Suppressor macrophage treated with lipopolysaccharide for 1 hour (primary cell): ENCODE measurements around the gene OSM.

Experiments
- DNase-seq, 3 donors: peaks; one replicate each; pipeline ENCODE4 v3.0.0-alpha.2; 2020 to 2022

OSM gene

GRCh38 chr22:30285176-30285845 is 18.7 kb upstream of the OSM start:
- DNase-seq = no peak

- DNase-seq = peak; percentile 85 to 91 (median 88)
These were observed 18.0 kb upstream of the OSM start for GRCh38 chr22:30284666-30285065.

GRCh38 chr22:30284172-30284571 is 17.5 kb upstream of the OSM start:
- no peak for DNase-seq

- no peak for DNase-seq
These were observed 16.7 kb upstream of the OSM start for GRCh38 chr22:30283342-30283741.

- peak; percentile 74 to 76 (median 75) for DNase-seq
These were observed 16.0 kb upstream of the OSM start for GRCh38 chr22:30282616-30283046.

- DNase-seq = peak in 2 of 3 donors; percentile 65 to 66
These were observed 13.9 kb upstream of the OSM start for GRCh38 chr22:30280505-30280904.

GRCh38 chr22:30279932-30280331 is 13.3 kb upstream of the OSM start:
- DNase-seq = no peak

- DNase-seq = peak; percentile 96 to 97 (median 97)
These were observed 12.6 kb upstream of the OSM start for GRCh38 chr22:30279046-30279788.

- peak; percentile 79 to 85 (median 82) for DNase-seq
These were observed 11.1 kb upstream of the OSM start for GRCh38 chr22:30277547-30278344.

- DNase-seq = no peak
These were observed 9.4 kb upstream of the OSM start for GRCh38 chr22:30276039-30276438.

- DNase-seq = no peak
These were observed 9.0 kb upstream of the OSM start for GRCh38 chr22:30275625-30276024.

- no peak for DNase-seq
These were observed 7.8 kb upstream of the OSM start for GRCh38 chr22:30274437-30274812.

GRCh38 chr22:30273711-30274436 is 7.2 kb upstream of the OSM start:
- DNase-seq = peak in 2 of 3 donors; percentile 73 to 74

GRCh38 chr22:30272781-30273601 is 6.3 kb upstream of the OSM start:
- DNase-seq = peak; percentile 67 to 77 (median 73)

GRCh38 chr22:30270832-30271231 is 4.2 kb upstream of the OSM start:
- DNase-seq = peak; percentile 98 to 99 (median 99)

GRCh38 chr22:30268331-30268730 is 1.7 kb upstream of the OSM start:
- DNase-seq = no peak

GRCh38 chr22:30267382-30268302 is 991 bp upstream of the OSM start:
- DNase-seq = peak; percentile 75 to 88 (median 80)

- peak; percentile 78 to 84 (median 79) for DNase-seq
These were observed 717 bp downstream of the OSM start for GRCh38 chr22:30265823-30266444.

- no peak for DNase-seq
These were observed 1.4 kb downstream of the OSM start for GRCh38 chr22:30265131-30265720.

- no peak for DNase-seq
These were observed 2.8 kb downstream of the OSM start for GRCh38 chr22:30263883-30264282.
